Neural progenitor cell (in vitro differentiated cells): Measurements from ENCODE around the gene RRP1. TPM values are rescaled to one million over a fixed set of nuclear protein-coding genes. Genes with fewer than 3 reads are reported as not detected.

Experiments used
- DNase-seq: peaks from one replicate; pipeline ENCODE4 v3.0.0-alpha.2; 2016; ENCODE audit warnings: low spot score
- H2AFZ ChIP-seq: fragments of 200-600 bp; sonication (generic); replicated peaks from 2 replicates; pipeline ENCODE4 v1.6.1; 2016; ENCODE audit warnings: antibody characterized with exemption
- H3F3A ChIP-seq: fragments of 200-600 bp; sonication (generic); 2 replicates; pipeline ENCODE4 v1.6.1; 2016; ENCODE audit warnings: antibody characterized with exemption, low read depth
- H3K27ac ChIP-seq: fragments of 200-600 bp; sonication (generic); 2 replicates; pipeline ENCODE4 v1.5.1; 2016; ENCODE audit warnings: mild to moderate bottlenecking
- H3K27me3 ChIP-seq: fragments of 200-600 bp; sonication (generic); 2 replicates; pipeline ENCODE4 v1.6.1; 2016; ENCODE audit warnings: mild to moderate bottlenecking, moderate library complexity
- H3K36me3 ChIP-seq: fragments of 200-600 bp; sonication (generic); 2 replicates; pipeline ENCODE4 v1.5.1; 2016
- H3K4me1 ChIP-seq: fragments of 200-600 bp; sonication (generic); 2 replicates; pipeline ENCODE4 v1.6.1; 2016; ENCODE audit warnings: mixed run types
- H3K4me2 ChIP-seq: fragments of 200-600 bp; sonication (generic); 2 replicates; pipeline ENCODE4 v1.6.1; 2016
- H3K4me3 ChIP-seq: fragments of 200-600 bp; sonication (generic); 2 replicates; pipeline ENCODE4 v1.5.1; 2016
- H3K79me2 ChIP-seq: fragments of 200-600 bp; sonication (generic); 2 replicates; pipeline ENCODE4 v1.6.1; 2016; ENCODE audit warnings: low read depth
- H3K9ac ChIP-seq: fragments of 200-600 bp; sonication (generic); 2 replicates; pipeline ENCODE4 v1.6.1; 2016
- H3K9me3 ChIP-seq: fragments of 200-600 bp; sonication (generic); 2 replicates; pipeline ENCODE4 v1.5.1; 2016; ENCODE audit warnings: low read depth
- H4K20me1 ChIP-seq: fragments of 200-600 bp; sonication (generic); 2 replicates; pipeline ENCODE4 v1.6.1; 2016; ENCODE audit warnings: low read depth
- H3K27ac Mint-ChIP-seq: 3 replicates; pipeline ENCODE4 v1.8.0; 2021; ENCODE audit warnings: mixed read lengths
- H3K27me3 Mint-ChIP-seq: 2 replicates; pipeline ENCODE4 v1.8.0; 2022; ENCODE audit warnings: low read depth, mild to moderate bottlenecking, inconsistent platforms, moderate library complexity, mixed read lengths; ENCODE audit not compliant: insufficient read depth
- H3K36me3 Mint-ChIP-seq: 3 replicates; pipeline ENCODE4 v1.8.0; 2021; ENCODE audit warnings: mixed read lengths
- H3K4me1 Mint-ChIP-seq: 3 replicates; pipeline ENCODE4 v1.8.0; 2021; ENCODE audit warnings: mixed read lengths
- H3K4me3 Mint-ChIP-seq: 3 replicates; pipeline ENCODE4 v1.8.0; 2021; ENCODE audit warnings: mild to moderate bottlenecking, moderate library complexity, mixed read lengths
- H3K9me3 Mint-ChIP-seq: 3 replicates; pipeline ENCODE4 v1.8.0; 2020; ENCODE audit warnings: mixed read lengths
- CTCF ChIP-seq: fragments of 200-600 bp; sonication (generic); IDR thresholded peaks from 2 replicates; pipeline ENCODE4 v1.5.1; 2017; ENCODE audit warnings: antibody characterized with exemption, mild to moderate bottlenecking
- EZH2 ChIP-seq: fragments of 200-600 bp; sonication (generic); IDR thresholded peaks from 2 replicates; pipeline ENCODE4 v1.6.1; 2017; ENCODE audit warnings: antibody characterized with exemption, mild to moderate bottlenecking, moderate library complexity
- EZH2phosphoT487 ChIP-seq: fragments of 200-600 bp; sonication (generic); IDR thresholded peaks from 2 replicates; pipeline ENCODE4 v1.6.1; 2017; ENCODE audit warnings: antibody characterized with exemption
- total RNA-seq: library from RNA; depleted of rRNA; stranded (reverse); fragments of >200 nt; gene quantifications from 2 replicates; pipeline ENCODE4 v1.2.3, GENCODE V29; 2015; ENCODE audit warnings: low replicate concordance

Gene RRP1
- total RNA-seq, 1 donor from 2014 or later = 18.4 TPM

DNA sequence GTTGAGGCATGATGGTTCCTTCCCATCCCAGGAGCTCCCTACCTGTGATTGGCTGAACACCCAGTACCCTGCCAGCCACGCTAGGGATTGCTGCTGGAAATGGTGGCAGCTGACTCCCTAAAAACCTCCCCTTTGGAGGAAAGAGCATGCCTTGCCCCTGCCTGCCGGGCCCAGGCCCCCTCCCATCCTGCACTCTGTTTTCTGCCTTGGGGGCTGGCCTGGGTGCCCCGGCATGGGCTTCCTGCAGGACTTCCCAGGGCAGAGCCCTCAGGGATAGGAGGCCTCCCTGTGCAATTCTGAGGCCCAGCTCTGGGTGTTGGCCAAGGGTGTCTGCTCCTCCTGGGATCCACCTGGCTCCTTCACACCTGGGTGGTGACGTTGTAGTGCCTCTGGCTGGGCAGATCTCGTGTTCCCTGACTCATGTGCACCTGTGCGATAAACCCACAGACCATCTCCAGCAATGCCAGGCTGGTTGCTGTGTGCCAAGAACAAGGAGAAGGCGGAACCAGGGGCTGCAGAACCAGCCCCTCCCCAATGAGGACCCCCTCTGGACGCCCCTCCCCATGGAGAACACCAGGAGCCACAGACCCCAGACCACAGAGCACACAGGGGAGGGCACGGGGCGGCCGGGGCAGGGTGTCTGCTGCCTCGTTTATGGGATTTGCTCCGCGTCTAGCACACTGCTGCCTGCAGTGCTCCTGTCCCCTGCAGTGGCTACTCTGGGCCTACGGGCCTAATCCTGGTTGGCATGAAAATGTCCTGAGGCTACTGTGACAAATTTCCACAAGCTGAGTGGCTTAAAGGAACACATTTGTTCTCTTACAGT, 26.9 kb upstream of the RRP1 start:
- TF ChIP-seq EZH2phosphoT487 (no peak), EZH2 (no peak), CTCF (no peak)
- DNase-seq = no peak
- Histone ChIP-seq H4K20me1 (no peaks in the 10 kb centered on the region), H3K9me3 (no peaks in the 10 kb centered on the region), H3K36me3 (no peaks in the 10 kb centered on the region), H3F3A (peaks cover 6% of the 10 kb centered on the region), H3K4me1 (no peaks in the 10 kb centered on the region), H3K4me2 (no peak overlapping the region), H3K27ac (no peak overlapping the region), H3K79me2 (no peaks in the 10 kb centered on the region), H3K27me3 (no peaks in the 10 kb centered on the region), H2AFZ (no peak overlapping the region), H3K9ac (no peak overlapping the region), H3K4me3 (no peak overlapping the region)
- H3K9me3 Mint-ChIP-seq = no peaks in the 10 kb centered on the region
- peaks cover 6% of the 10 kb centered on the region for H3K4me1 Mint-ChIP-seq
- H3K4me3 Mint-ChIP-seq = no peak overlapping the region
- peaks cover 4% of the 10 kb centered on the region for H3K27me3 Mint-ChIP-seq
- H3K36me3 Mint-ChIP-seq = peaks cover 7% of the 10 kb centered on the region
- H3K27ac Mint-ChIP-seq = no peak overlapping the region

DNA sequence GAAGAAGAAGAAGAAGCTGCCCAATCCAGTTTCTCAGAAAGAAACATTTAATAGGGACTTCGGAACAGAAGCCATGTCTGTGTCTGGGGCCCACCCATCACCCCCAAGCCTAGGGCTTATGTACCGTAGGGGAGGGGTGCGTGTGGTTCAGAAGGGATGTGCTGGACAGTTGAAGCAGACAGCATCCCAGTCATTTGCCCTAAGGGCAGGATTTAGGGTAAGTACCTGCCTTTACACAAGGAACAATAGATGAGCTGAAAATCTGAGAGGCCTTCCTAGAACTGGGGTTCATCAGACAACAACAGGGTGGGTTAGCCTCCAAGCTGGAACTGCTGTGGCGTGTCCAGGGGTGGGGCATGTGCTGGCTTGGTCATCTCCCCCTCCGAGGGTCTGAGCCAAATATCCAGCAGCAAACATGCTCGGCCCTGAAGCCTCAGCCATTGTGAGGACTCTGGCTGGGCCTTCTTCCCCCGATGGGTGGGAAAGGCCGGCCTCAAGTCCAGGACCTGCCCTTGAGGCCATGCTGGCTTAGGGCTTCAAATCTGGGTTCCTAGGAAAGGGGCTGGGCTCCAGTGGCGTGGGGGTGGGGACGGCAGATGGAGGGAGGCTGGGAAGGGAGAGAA, 25.4 kb upstream of the RRP1 start:
- TF ChIP-seq EZH2phosphoT487 (no peak), CTCF (no peak), EZH2 (no peak)
- H3K79me2 ChIP-seq = no peaks in the 10 kb centered on the region
- H3K4me3 Mint-ChIP-seq = no peak overlapping the region
- H3K4me1 Mint-ChIP-seq = peaks cover 21% of the 10 kb centered on the region
- H3K4me1 ChIP-seq = peaks cover 13% of the 10 kb centered on the region
- H3F3A ChIP-seq = peaks cover 15% of the 10 kb centered on the region
- H2AFZ ChIP-seq = no peak overlapping the region
- no peaks in the 10 kb centered on the region for H3K27me3 ChIP-seq
- H3K9me3 Mint-ChIP-seq = no peaks in the 10 kb centered on the region
- peaks cover 9% of the 10 kb centered on the region for H3K27me3 Mint-ChIP-seq
- H4K20me1 ChIP-seq = no peaks in the 10 kb centered on the region
- H3K9me3 ChIP-seq = no peaks in the 10 kb centered on the region
- no peaks in the 10 kb centered on the region for H3K36me3 ChIP-seq
- H3K4me2 ChIP-seq = no peak overlapping the region
- no peak for DNase-seq
- no peak overlapping the region for H3K27ac ChIP-seq
- peaks cover 4% of the 10 kb centered on the region for H3K36me3 Mint-ChIP-seq
- H3K27ac Mint-ChIP-seq = no peak overlapping the region
- no peak overlapping the region for H3K9ac ChIP-seq
- H3K4me3 ChIP-seq = no peak overlapping the region

GRCh38 chr21:43764576-43765495, 24.5 kb upstream of the RRP1 start:
- no peaks in the 10 kb centered on the region for H3K9me3 ChIP-seq
- no peak overlapping the region for H2AFZ ChIP-seq
- Mint-ChIP-seq H3K9me3 (no peaks in the 10 kb centered on the region), H3K36me3 (peaks cover 4% of the 10 kb centered on the region), H3K4me3 (no peak overlapping the region), H3K27ac (no peak overlapping the region), H3K27me3 (peaks cover 9% of the 10 kb centered on the region), H3K4me1 (peaks cover 24% of the 10 kb centered on the region)
- H3K4me1 ChIP-seq = peaks cover 16% of the 10 kb centered on the region
- no peak overlapping the region for H3K4me3 ChIP-seq
- DNase-seq = no peak
- no peak overlapping the region for H3K4me2 ChIP-seq
- H3K36me3 ChIP-seq = no peaks in the 10 kb centered on the region
- no peaks in the 10 kb centered on the region for H3K79me2 ChIP-seq
- peaks cover 19% of the 10 kb centered on the region for H3F3A ChIP-seq
- H3K27me3 ChIP-seq = no peaks in the 10 kb centered on the region
- no peak overlapping the region for H3K9ac ChIP-seq
- no peak overlapping the region for H3K27ac ChIP-seq
- no peaks in the 10 kb centered on the region for H4K20me1 ChIP-seq
- no peak for TF ChIP-seq CTCF
- TF ChIP-seq EZH2 = no peak
- TF ChIP-seq EZH2phosphoT487 = no peak
